ENCODE results near the gene ATP1B1. TPM values are rescaled to one million over a fixed set of nuclear protein-coding genes. Genes with fewer than 3 reads are reported as not detected.

The ATP1B1 gene
- total and polyA plus RNA-seq, 2 of the 8 experiments (the other 6 are each of a cell fraction or from before 2014, with no cell fraction given): 16.3 to 76.5 TPM

DNA sequence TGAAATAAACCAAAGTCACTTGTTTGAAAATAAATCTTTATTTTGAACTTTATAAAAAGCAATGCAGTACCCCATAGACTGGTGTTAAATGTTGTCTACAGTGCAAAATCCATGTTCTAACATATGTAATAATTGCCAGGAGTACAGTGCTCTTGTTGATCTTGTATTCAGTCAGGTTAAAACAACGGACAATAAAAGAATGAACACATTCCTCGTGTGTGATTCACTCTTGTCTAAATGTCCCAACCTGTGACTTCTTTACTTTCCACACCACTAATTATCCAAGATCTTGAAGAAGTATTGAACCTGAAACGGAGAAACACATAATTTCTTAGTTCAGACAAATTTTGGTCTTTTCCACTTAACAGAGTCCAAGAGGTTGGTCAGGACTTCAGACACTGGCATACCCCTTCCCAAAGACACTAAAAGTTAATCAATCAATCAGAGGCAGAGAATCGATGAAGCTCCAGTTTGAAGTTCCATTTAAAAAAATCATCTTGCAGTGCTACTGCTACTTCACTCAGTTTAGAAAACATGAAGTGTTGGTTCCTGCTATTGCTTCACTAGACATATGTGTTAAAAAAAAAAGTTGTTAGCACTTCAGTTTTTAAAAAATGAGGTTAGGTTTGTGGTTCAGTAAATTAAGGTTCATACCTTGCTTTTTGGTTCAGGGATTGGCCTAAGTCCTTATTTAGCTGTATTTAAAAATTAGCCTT lies 26.2 kb downstream of the ATP1B1 start:
- Histone ChIP-seq H3K23ac (ENCODE audit: insufficient read length) (no peak overlapping the region), H2AK5ac (ENCODE audit: low read depth, low read length) (no peak overlapping the region), H2BK12ac (ENCODE audit: low read depth, low read length) (no peak overlapping the region), H3K9ac (replicated peaks in 1 of 4; ENCODE audit: extremely low read depth in 1 of 4, low read depth in 3 of 4, low read length in 3 of 4) (no peak overlapping the region), H2BK120ac (replicated peaks; ENCODE audit: low read depth, low read length) (no peak overlapping the region), H4K91ac (replicated peaks; ENCODE audit: insufficient read length, low read length) (no peak overlapping the region), H3K27ac (ENCODE audit: low read depth, low read length) (no peak overlapping the region), H3K9me3 (ENCODE audit: insufficient read depth in 2 of 2, low read depth in 1 of 2, low read length in 1 of 2) (no peaks in the 10 kb centered on the region), H4K8ac (ENCODE audit: extremely low read depth, insufficient read depth, low read length) (no peak overlapping the region; the same call in 1 of the 2 replicates), H4K20me1 (replicated peaks in 1 of 2; ENCODE audit: control insufficient read depth in 1 of 2, insufficient read depth in 2 of 2, low read length in 2 of 2) (no peaks in the 10 kb centered on the region), H2AFZ (ENCODE audit: low read length) (no peak overlapping the region), H2BK15ac (ENCODE audit: low read length) (no peak overlapping the region), H3K4ac (replicated peaks; ENCODE audit: insufficient read length, low read depth, low read length) (no peak overlapping the region), H4K5ac (ENCODE audit: insufficient read length, low read depth, low read length) (no peak overlapping the region), H3K36me3 (ENCODE audit: control insufficient read depth in 2 of 4, insufficient read depth in 4 of 4, low read length in 3 of 4) (peaks cover 2 to 26% (median 18%) of the 10 kb centered on the region in 4 experiments; a peak in 6 of 8 replicates), H3K4me1 (replicated peaks in 1 of 4; ENCODE audit: control insufficient read depth in 3 of 4, insufficient read depth in 4 of 4, low read length in 3 of 4) (peaks cover 0 to 5% (median 0%) of the 10 kb centered on the region in 4 experiments; a peak in 1 of 7 replicates), H3K79me2 (ENCODE audit: control insufficient read depth in 1 of 2, insufficient read depth in 2 of 2, low read length in 2 of 2) (no peaks in the 10 kb centered on the region), H2BK20ac (ENCODE audit: low read length) (no peak overlapping the region), H3K27me3 (replicated peaks in 1 of 4; ENCODE audit: control insufficient read depth in 3 of 4, extremely low read depth in 1 of 4, insufficient read depth in 3 of 4, low read length in 3 of 4) (no peaks in the 10 kb centered on the region), H3K79me1 (ENCODE audit: low read depth, low read length) (no peaks in the 10 kb centered on the region), H3K4me2 (ENCODE audit: insufficient read depth in 1 of 2, low read depth in 2 of 2, low read length in 2 of 2) (no peak overlapping the region), H3K56ac (replicated peaks; ENCODE audit: insufficient read length, low read depth, low read length) (no peak overlapping the region), H3K23me2 (ENCODE audit: low read depth, low read length) (no peaks in the 10 kb centered on the region), H2BK5ac (ENCODE audit: low read depth, low read length) (no peak overlapping the region), H3K18ac (ENCODE audit: extremely low read depth, low read length) (no peak overlapping the region), H3K14ac (ENCODE audit: insufficient read length) (no peak overlapping the region), H3K4me3 (ENCODE audit: extremely low read depth in 1 of 4, insufficient read depth in 2 of 4, low read depth in 3 of 4, low read length in 4 of 4) (no peak overlapping the region)
- WGBS, 2 experiments (ENCODE audit: extremely low coverage in 1 of 2, insufficient coverage in 1 of 2, insufficient read length in 1 of 2, insufficient replicate concordance in 2 of 2, low coverage in 1 of 2, low lambda C conversion rate in 2 of 2, missing lambda C conversion rate in 1 of 2): 94% methylated on average over 4 of the region's 4 CpGs; no CpG with 5 or more reads in 1 of the 2 experiments
- DNase-seq (ENCODE audit: low read depth in 1 of 2, low spot score in 2 of 2) (no peak), FAIRE-seq (no peak)
- CTCF ChIA-PET (ENCODE audit: partially characterized antibody): interaction anchor here (0.7 to 1.6 kb wide), 6 partner anchors 10 to 881 kb away, joined by 3 to 7 read pairs (median 6); no protein-coding TSS in a partner anchor
- POLR2A ChIA-PET (ENCODE audit: partially characterized antibody): interaction anchor here (0.6 to 2.7 kb wide), 5 partner anchors 20 to 689 kb away, joined by 3 to 13 read pairs (median 3); partner anchors contain the start of gene ATP1B1
- TF ChIP-seq CBX5 (IDR thresholded peaks at IDR 0.05; ENCODE audit: low read depth, low read length): no peak
- no peak for TF ChIP-seq SIRT6 (IDR thresholded peaks at IDR 0.05; ENCODE audit: low read length)
- no peak for TF ChIP-seq NRF1 (IDR thresholded peaks at IDR 0.05; ENCODE audit: low read depth, low read length)

All from H1 (cell line).